BLaER1 treated with 17β-estradiol and CSF1 and Interleukin-3, amounts not matched to agents 10 nM and 100 nM (cell line): Measurements from ENCODE around the gene P2RX2.

Experiments used
- H3K27ac ChIP-seq, 11 experiments: shearing (Covaris generic); formaldehyde crosslinking; 2 replicates each; pipeline ENCODE4 v1.8.1; 2022
- H3K27me3 ChIP-seq, 11 experiments: shearing (Covaris generic); formaldehyde crosslinking; 2 replicates each; pipeline ENCODE4 v1.8.1; 2022
- H3K36me3 ChIP-seq, 11 experiments: shearing (Covaris generic); formaldehyde crosslinking; 2 replicates each; pipeline ENCODE4 v1.8.1; 2022
- H3K4me1 ChIP-seq, 10 experiments: shearing (Covaris generic); formaldehyde crosslinking; 2 replicates each; pipeline ENCODE4 v1.8.1; 2022
- H3K4me2 ChIP-seq, 11 experiments: shearing (Covaris generic); formaldehyde crosslinking; 2 replicates each; pipeline ENCODE4 v1.8.1; 2022
- H3K4me3 ChIP-seq, 10 experiments: shearing (Covaris generic); formaldehyde crosslinking; 2 replicates each; pipeline ENCODE4 v1.8.1; 2022
- H3K9ac ChIP-seq, 11 experiments: shearing (Covaris generic); formaldehyde crosslinking; 2 replicates each; pipeline ENCODE4 v1.8.1; 2022
- H3K9me3 ChIP-seq, 11 experiments: shearing (Covaris generic); formaldehyde crosslinking; replicated peaks in 1 of 11; 2 replicates each; pipeline ENCODE4 v1.8.1; 2022
- H4K20me1 ChIP-seq, 11 experiments: shearing (Covaris generic); formaldehyde crosslinking; 2 replicates each; pipeline ENCODE4 v1.8.1; 2022
- Cebpa-rat ChIP-seq, 11 experiments: shearing (Covaris generic); IDR thresholded peaks; 2 replicates each; pipeline ENCODE4 v1.8.1; 2022

Gene P2RX2

GRCh38 chr12:132668191-132669088 lies 49.9 kb downstream of the P2RX2 start:
- TF ChIP-seq Cebpa-rat (IDR thresholded peaks at IDR 0.05) = no peak
- H3K36me3 ChIP-seq = peaks cover 71 to 100% (median 96%) of the 10 kb centered on the region in 11 experiments
- H4K20me1 ChIP-seq = peaks cover 0 to 47% (median 10%) of the 10 kb centered on the region in 11 experiments; a peak in 12 of 22 replicates
- H3K4me1 ChIP-seq = peaks cover 19 to 56% (median 42%) of the 10 kb centered on the region in 10 experiments
- H3K4me2 ChIP-seq = no peak overlapping the region; a peak in 3 of 22 replicates
- H3K9me3 ChIP-seq = no peaks in the 10 kb centered on the region
- peak overlapping the region in 1 of 11 experiments; percentile 2; a peak in 1 of 22 replicates for H3K9ac ChIP-seq
- H3K4me3 ChIP-seq = no peak overlapping the region
- no peak overlapping the region; a peak in 1 of 22 replicates for H3K27ac ChIP-seq
- no peaks in the 10 kb centered on the region for H3K27me3 ChIP-seq

- H3K9ac ChIP-seq = no peak overlapping the region; a peak in 1 of 22 replicates
- no peaks in the 10 kb centered on the region for H3K9me3 ChIP-seq
- H3K27ac ChIP-seq = no peak overlapping the region
- H3K27me3 ChIP-seq = no peaks in the 10 kb centered on the region
- no peak overlapping the region for H3K4me3 ChIP-seq
- TF ChIP-seq Cebpa-rat (IDR thresholded peaks at IDR 0.05) = no peak
- peaks cover 11 to 56% (median 39%) of the 10 kb centered on the region in 10 experiments for H3K4me1 ChIP-seq
- H3K36me3 ChIP-seq = peaks cover 79 to 100% (median 97%) of the 10 kb centered on the region in 11 experiments
- H3K4me2 ChIP-seq = no peak overlapping the region
- H4K20me1 ChIP-seq = peaks cover 0 to 50% (median 14%) of the 10 kb centered on the region in 11 experiments; a peak in 12 of 22 replicates
Measured at GRCh38 chr12:132669166-132669879, 50.7 kb downstream of the P2RX2 start.
